Colonic mucosa (tissue), 4 donors: Measurements from ENCODE around the gene LYSMD4. TPM values are rescaled to one million over a fixed set of nuclear protein-coding genes. Genes with fewer than 3 reads are reported as not detected.
A peak's percentile ranks its signal among the peaks of the same experiment; 100 is the strongest.
"Not testable (repeated sequence)": the region's sequence is repeated elsewhere in the genome, so short reads cannot be mapped to it uniquely, and the experiment has no call there.

ENCODE experiments used
- DNase-seq: peaks from one replicate; pipeline ENCODE4 v3.0.0-alpha.2; 2020
- H3K27ac ChIP-seq: fragments of 200-600 bp; one replicate; pipeline ENCODE4 v1.8.0; 2021
- H3K27me3 ChIP-seq: fragments of 200-600 bp; one replicate; pipeline ENCODE4 v1.8.0; 2021
- H3K36me3 ChIP-seq: fragments of 200-600 bp; one replicate; pipeline ENCODE4 v1.8.0; 2021
- H3K4me1 ChIP-seq: fragments of 200-600 bp; one replicate; pipeline ENCODE4 v1.8.0; 2021; ENCODE audit warnings: mild to moderate bottlenecking
- H3K4me3 ChIP-seq: fragments of 200-600 bp; one replicate; pipeline ENCODE4 v1.8.0; 2021
- H3K9ac ChIP-seq, 2 donors: one replicate each; pipeline ENCODE4 v1.7.0; 2013; ENCODE audit warnings: control low read depth in 2 of 2, low read depth in 2 of 2, low read length in 2 of 2
- H3K9me3 ChIP-seq: fragments of 200-600 bp; one replicate; pipeline ENCODE4 v1.8.0; 2021
- CTCF ChIP-seq: fragments of 200-600 bp; IDR thresholded peaks from one replicate; pipeline ENCODE4 v1.8.0; 2022; ENCODE audit warnings: antibody characterized with exemption, mild to moderate bottlenecking
- intact Hi-C: fragments of 100-400 bp; cut with DNase I; formaldehyde crosslinking; loops from one replicate; pipeline ENCODE4 v1.14.1; 2022
- total RNA-seq, 2 donors: library from RNA; stranded (reverse); fragmentation: NEBNext Ultra II Directional in 1 of 2; extraction: Animal tissue kit (Norgen Biotek cat#: 25700) in 1 of 2; gene quantifications; one replicate each; pipeline ENCODE4 v1.2.1, GENCODE V29; 2021
- donor health status: healthy.
- donor health status: DM: no; HTN: no; CAD: no.
- donor health status: DM: no; HTN: no; CAD: no.

Gene LYSMD4
- total RNA-seq, 2 donors from 2014 or later = 8.2 to 9.1 TPM

- intact Hi-C loops = no loop called here
Measured at GRCh38 chr15:99734575-99734974, 1.3 kb upstream of the LYSMD4 start.

GRCh38 chr15:99734040-99734291, 729 bp upstream of the LYSMD4 start:
- H3K9me3 ChIP-seq, H3K4me1 ChIP-seq, intact Hi-C loops, DNase-seq, H3K36me3 ChIP-seq, H3K27me3 ChIP-seq: not testable (repeated sequence)
- H3K9ac ChIP-seq = peak overlapping the region in 1 of 2 donors; percentile 83
- peak overlapping the region; percentile 92 for H3K4me3 ChIP-seq
- peak overlapping the region; percentile 92 for H3K27ac ChIP-seq

More at GRCh38 chr15:99734575-99734974, 1.3 kb upstream of the LYSMD4 start:
- H3K9ac ChIP-seq = no peak overlapping the region
- no peak for TF ChIP-seq CTCF
- peak overlapping the region; percentile 92 for H3K27ac ChIP-seq
- H3K36me3 ChIP-seq = no peaks in the 10 kb centered on the region
- H3K27me3 ChIP-seq = no peaks in the 10 kb centered on the region
- peak; percentile 45 for DNase-seq
- no peaks in the 10 kb centered on the region for H3K4me1 ChIP-seq
- no peaks in the 10 kb centered on the region for H3K9me3 ChIP-seq
- H3K4me3 ChIP-seq = no peak overlapping the region

- no peaks in the 10 kb centered on the region for H3K9me3 ChIP-seq
- no peaks in the 10 kb centered on the region for H3K4me1 ChIP-seq
- intact Hi-C loops = no loop called here
- no peak for TF ChIP-seq CTCF
- DNase-seq = peak; percentile 48
- peak overlapping the region; percentile 68 to 89 for H3K9ac ChIP-seq
- H3K27ac ChIP-seq = peak overlapping the region; percentile 92
- peak overlapping the region; percentile 92 for H3K4me3 ChIP-seq
- no peaks in the 10 kb centered on the region for H3K36me3 ChIP-seq
- H3K27me3 ChIP-seq = no peaks in the 10 kb centered on the region
Measured at GRCh38 chr15:99732751-99733267, 428 bp downstream of the LYSMD4 start.

GRCh38 chr15:99732124-99732750, 1.0 kb downstream of the LYSMD4 start:
- no peaks in the 10 kb centered on the region for H3K4me1 ChIP-seq
- TF ChIP-seq CTCF = no peak
- no peak for DNase-seq
- H3K9me3 ChIP-seq = no peaks in the 10 kb centered on the region
- intact Hi-C loops = no loop called here
- peak overlapping the region; percentile 92 for H3K27ac ChIP-seq
- no peaks in the 10 kb centered on the region for H3K27me3 ChIP-seq
- H3K36me3 ChIP-seq = no peaks in the 10 kb centered on the region
- H3K4me3 ChIP-seq = peak overlapping the region; percentile 92
- H3K9ac ChIP-seq = peak overlapping the region; percentile 68 to 89

- TF ChIP-seq CTCF = no peak
- DNase-seq = no peak
- H3K9ac ChIP-seq = peak overlapping the region in 1 of 2 donors; percentile 68
Measured at GRCh38 chr15:99731336-99732123, 1.7 kb downstream of the LYSMD4 start.

GRCh38 chr15:99729920-99730319, 3.3 kb downstream of the LYSMD4 start:
- no peaks in the 10 kb centered on the region for H3K36me3 ChIP-seq
- TF ChIP-seq CTCF = no peak
- intact Hi-C loops = no loop called here
- no peak overlapping the region for H3K9ac ChIP-seq
- DNase-seq = peak; percentile 29
- H3K4me3 ChIP-seq = no peak overlapping the region
- H3K9me3 ChIP-seq = no peaks in the 10 kb centered on the region
- no peaks in the 10 kb centered on the region for H3K4me1 ChIP-seq
- no peak overlapping the region for H3K27ac ChIP-seq
- H3K27me3 ChIP-seq = no peaks in the 10 kb centered on the region

More at GRCh38 chr15:99731336-99732123, 1.7 kb downstream of the LYSMD4 start:
- Histone ChIP-seq H3K27me3 (no peaks in the 10 kb centered on the region), H3K27ac (no peak overlapping the region), H3K9me3 (no peaks in the 10 kb centered on the region), H3K4me3 (no peak overlapping the region), H3K36me3 (no peaks in the 10 kb centered on the region), H3K4me1 (no peaks in the 10 kb centered on the region)
- intact Hi-C loops = no loop called here
